H54 (cell line): ENCODE results near the gene LY9.
A peak's percentile ranks its signal among the peaks of the same experiment; 100 is the strongest.

Source experiments
- DNase-seq: peaks from one replicate; pipeline ENCODE4 v3.0.0; 2011; ENCODE audit warnings: low spot score, mixed read lengths; ENCODE audit not compliant: insufficient read length
- FAIRE-seq: peaks from 3 replicates; lab custom pipeline; 2011; peaks lifted over from hg19 to GRCh38; lab: Jason Lieb, UNC
- POLR2A ChIP-seq: IDR thresholded peaks from 2 replicates; pipeline ENCODE4 v1.6.1; 2011; ENCODE audit warnings: low read depth, mild to moderate bottlenecking, low read length

LY9 gene

GRCh38 chr1:160761046-160761445 is 34.9 kb upstream of the LY9 start:
- no peak for DNase-seq
- no peak for FAIRE-seq
- TF ChIP-seq POLR2A = no peak

DNA sequence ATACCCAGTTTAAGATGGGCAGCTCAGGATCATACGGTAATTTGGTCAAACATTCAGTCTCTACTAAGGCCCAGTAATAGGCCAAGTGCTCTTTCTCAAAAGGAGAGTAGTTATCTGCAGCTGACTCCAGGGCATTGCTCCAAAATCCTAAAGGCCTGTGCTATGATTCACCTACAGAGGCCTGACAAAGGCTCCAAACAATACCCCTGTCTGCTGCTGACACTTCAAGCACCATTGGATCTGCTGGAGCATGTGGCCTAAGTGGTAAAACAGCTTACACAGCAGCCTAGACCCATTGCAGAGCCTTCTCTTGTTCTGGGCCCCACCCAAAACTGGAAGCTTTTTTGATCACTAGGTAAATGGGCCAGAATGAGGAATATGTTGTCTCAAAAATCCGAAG is 34.1 kb upstream of the LY9 start:
- DNase-seq (no peak), FAIRE-seq (no peak)
- no peak for TF ChIP-seq POLR2A

GRCh38 chr1:160763993-160764392 is 32.0 kb upstream of the LY9 start:
- no peak for TF ChIP-seq POLR2A
- no peak for DNase-seq
- FAIRE-seq = no peak

DNA sequence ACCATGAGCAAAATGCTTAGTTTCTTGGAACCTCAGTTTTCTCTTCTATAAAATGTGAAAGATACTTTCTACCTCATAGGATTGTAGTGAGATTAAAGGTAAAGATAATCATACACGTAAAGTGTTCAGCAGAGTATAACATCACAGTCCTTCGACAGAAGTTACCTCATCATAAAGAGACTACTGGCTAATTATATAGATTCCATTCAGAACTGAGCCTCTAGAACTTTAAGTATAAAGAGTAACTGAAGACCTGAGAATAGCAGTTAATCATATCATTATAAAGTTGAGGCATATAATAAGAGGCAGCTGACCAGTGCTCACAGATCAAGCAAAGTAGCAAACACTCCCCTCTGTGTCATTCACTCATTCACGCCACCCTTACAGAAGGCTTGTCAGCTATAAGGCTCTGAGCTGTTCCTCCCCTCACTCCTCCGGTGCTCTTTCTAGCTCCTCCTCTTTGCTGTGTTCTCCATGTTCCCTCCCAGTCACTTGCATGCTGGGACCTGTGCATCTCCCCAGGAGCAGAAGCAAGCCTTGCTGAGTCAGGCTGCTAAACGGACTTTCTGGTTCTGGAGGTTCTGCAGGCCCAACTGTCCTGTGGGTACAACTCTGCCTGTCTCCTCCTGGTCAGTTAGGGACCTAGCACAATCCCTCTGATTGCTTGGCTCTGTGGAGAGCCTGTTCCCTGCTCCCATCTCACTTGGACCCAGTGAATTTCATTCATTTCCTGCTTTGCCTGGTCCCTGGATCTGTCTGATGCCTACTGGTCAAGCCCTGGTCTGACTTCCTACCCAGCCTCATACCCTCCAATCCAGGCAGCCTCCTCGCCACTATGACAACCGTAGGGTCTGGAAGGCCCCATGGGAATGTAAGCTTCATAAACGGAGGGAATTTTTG is 28.3 kb upstream of the LY9 start:
- peak; percentile 58 for TF ChIP-seq POLR2A
- FAIRE-seq = no peak
- no peak for DNase-seq

- DNase-seq = no peak
- no peak for TF ChIP-seq POLR2A
- no peak for FAIRE-seq
Measured at GRCh38 chr1:160768295-160768657, 27.7 kb upstream of the LY9 start.

- FAIRE-seq (no peak), DNase-seq (no peak)
- TF ChIP-seq POLR2A = no peak
Measured at GRCh38 chr1:160772331-160772730, 23.6 kb upstream of the LY9 start.

GRCh38 chr1:160773093-160773492 is 22.9 kb upstream of the LY9 start:
- no peak for FAIRE-seq
- no peak for DNase-seq
- no peak for TF ChIP-seq POLR2A

GRCh38 chr1:160774886-160775719 is 20.9 kb upstream of the LY9 start:
- no peak for DNase-seq
- FAIRE-seq = no peak
- no peak for TF ChIP-seq POLR2A

DNA sequence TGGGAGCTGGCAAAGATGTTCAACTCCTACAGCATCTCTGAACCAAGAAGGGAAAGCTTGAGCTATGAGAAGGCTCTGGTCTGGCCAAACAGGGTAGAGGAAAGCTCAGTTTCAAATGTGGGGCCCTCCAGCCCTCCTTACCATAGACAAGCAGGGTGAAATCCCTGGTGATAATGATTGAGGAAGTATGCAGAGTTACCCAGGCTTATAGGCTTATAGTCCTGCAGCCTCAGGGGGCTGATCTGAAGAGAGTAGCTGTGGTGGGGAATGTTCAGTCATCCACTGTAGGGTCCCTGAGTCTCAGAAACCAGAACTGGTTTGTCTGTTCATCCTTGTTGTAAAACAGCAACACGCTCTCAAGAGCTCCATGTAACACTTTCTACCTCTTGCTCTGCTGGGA is 19.8 kb upstream of the LY9 start:
- TF ChIP-seq POLR2A = no peak
- FAIRE-seq (no peak), DNase-seq (no peak)

DNA sequence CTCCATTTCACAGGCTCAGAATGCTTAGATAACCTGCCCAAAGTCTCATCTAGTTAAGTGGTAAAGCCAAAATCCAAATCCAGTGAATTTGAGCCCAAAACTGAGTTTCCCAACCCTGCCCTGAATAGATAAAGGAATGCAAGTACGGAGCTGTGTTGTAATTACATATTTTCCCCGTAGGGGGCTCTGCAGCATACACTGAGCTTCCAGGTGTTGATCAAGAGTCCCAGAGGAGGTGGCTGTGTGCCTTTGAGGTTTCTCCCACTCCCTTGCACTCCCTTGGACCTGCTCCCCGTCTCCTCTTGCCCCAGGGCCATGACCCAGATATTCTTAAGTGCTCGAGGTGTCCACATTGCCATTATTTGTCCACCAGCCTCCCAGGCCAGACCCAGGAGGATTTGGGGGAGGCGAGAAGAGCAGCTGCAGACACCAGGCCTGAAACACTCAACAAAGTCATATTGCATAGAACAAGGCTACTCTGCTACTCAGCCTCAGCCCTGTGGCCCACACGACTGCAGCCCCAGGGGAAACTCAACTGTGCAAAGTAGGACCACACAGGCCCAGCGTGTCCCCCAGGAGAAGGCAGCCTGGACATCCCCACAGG is 18.4 kb upstream of the LY9 start:
- no peak for TF ChIP-seq POLR2A
- DNase-seq (peak; percentile 38), FAIRE-seq (no peak)

- FAIRE-seq (no peak), DNase-seq (no peak)
Measured at GRCh38 chr1:160778976-160779375, 17.0 kb upstream of the LY9 start.

DNA sequence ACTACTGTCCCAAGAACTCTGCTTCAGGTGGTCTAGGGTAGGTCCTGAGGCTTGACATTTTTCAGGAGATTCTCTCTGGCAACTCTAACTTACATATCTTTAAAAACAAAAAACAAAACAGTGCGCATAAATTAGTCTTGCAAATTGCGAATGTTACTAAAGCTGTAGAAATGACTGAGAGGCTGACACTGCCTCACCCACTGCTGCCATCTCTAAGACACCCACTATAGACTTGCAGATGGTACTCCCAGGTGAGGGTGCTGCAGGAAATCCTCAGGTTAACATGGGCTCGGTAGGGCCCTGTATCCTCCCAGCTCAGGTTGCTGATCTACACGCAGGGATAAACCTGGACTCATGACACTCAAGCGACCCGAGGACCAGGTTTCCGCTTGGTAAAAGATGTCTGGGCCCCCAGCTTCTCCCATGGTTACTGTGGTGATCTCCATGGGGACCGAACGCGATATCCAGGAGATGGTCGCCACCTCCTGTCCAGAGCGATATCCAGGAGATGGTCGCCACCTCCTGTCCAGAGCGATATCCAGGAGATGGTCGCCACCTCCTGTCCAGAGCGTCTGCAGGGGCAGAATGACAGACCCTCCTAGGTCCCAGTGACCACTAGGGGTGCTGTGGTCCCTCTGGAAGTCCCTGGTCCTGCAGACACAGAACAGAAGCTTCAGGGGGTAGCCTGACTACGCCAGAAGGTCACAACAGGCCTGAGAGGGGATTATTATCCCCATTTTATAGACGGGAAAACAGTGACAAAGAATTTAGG is 16.2 kb upstream of the LY9 start:
- TF ChIP-seq POLR2A = no peak
- no peak for FAIRE-seq
- DNase-seq = peak; percentile 33

More at GRCh38 chr1:160778976-160779375, 17.0 kb upstream of the LY9 start:
- no peak for TF ChIP-seq POLR2A

DNA sequence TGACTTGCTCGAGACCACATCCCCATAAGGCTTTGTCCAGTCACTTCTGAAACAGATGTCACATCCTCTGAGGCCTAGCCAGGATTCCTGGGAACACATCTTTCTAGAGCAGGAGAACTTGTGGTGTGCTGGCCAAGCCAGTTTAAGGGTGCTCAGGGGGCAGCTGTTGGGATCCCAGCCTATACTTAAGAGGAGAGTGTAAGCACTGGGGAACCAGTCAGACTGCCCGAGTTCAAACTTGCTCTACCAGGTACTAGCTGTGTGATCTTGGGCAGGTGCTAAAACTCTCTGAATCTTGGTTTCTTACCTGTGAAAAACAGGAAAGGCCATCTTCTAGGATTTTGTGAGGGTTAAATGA is 15.6 kb upstream of the LY9 start:
- no peak for FAIRE-seq
- no peak for TF ChIP-seq POLR2A
- DNase-seq = no peak
